ENCODE measurements around the gene PNMT.

Gene PNMT

GRCh38 chr17:39715375-39716072 lies 47.3 kb downstream of the PNMT start:
- no peak for DNase-seq

GRCh38 chr17:39716073-39716818 lies 48.0 kb downstream of the PNMT start:
- DNase-seq, result no peak

- no peak for DNase-seq
These were observed 48.8 kb downstream of the PNMT start for GRCh38 chr17:39716879-39717536.

- no peak for DNase-seq
These were observed 49.4 kb downstream of the PNMT start for GRCh38 chr17:39717660-39718059.

- no peak for DNase-seq
These were observed 51.5 kb downstream of the PNMT start for GRCh38 chr17:39719563-39720355.
